Upper lobe of left lung (tissue), 6 donors: ENCODE data around the gene PLEKHG4B. TPM values are rescaled to one million over a fixed set of nuclear protein-coding genes. Genes with fewer than 3 reads are reported as not detected.
"Not testable (repeated sequence)": the region's sequence is repeated elsewhere in the genome, so short reads cannot be mapped to it uniquely, and the experiment has no call there.

Source experiments
- ATAC-seq, 2 donors: fragments of 200-7000 bp; cut with Tn5 transposase; one replicate each; pipeline ENCODE4 v1.9.1; 2022; ENCODE audit warnings: mild to moderate bottlenecking in 2 of 2, moderate library complexity in 2 of 2; ENCODE audit not compliant: low FRiP score in 2 of 2
- DNase-seq, 2 donors: peaks; one replicate each; pipeline ENCODE4 v3.0.0-alpha.2; 2019 to 2020
- H3K27ac ChIP-seq, 4 donors: fragments of 200-600 bp; sonication (generic); one replicate each; pipeline ENCODE4 v1.5.1; 2016 to 2019
- H3K27me3 ChIP-seq, 4 donors: fragments of 200-600 bp; sonication (generic); one replicate each; pipeline ENCODE4 v1.5.1; 2017 to 2019
- H3K36me3 ChIP-seq, 4 donors: fragments of 200-600 bp; sonication (generic); one replicate each; pipeline ENCODE4 v1.5.1; 2016 to 2019
- H3K4me1 ChIP-seq, 4 donors: fragments of 200-600 bp; sonication (generic); one replicate each; pipeline ENCODE4 v1.5.1; 2018 to 2019
- H3K4me3 ChIP-seq, 4 donors: fragments of 200-600 bp; sonication (generic); one replicate each; pipeline ENCODE4 v1.5.1; 2017 to 2019; ENCODE audit warnings: mild to moderate bottlenecking in 2 of 4, moderate library complexity in 1 of 4
- H3K9me3 ChIP-seq, 4 donors: fragments of 200-600 bp; sonication (generic); one replicate each; pipeline ENCODE4 v1.5.1; 2018 to 2019
- EP300 ChIP-seq, 4 donors: sonication (generic); formaldehyde crosslinking; IDR thresholded peaks; one replicate each; pipeline ENCODE4 v1.5.1; 2017; ENCODE audit warnings: antibody characterized with exemption in 4 of 4, control low read depth in 2 of 4
- POLR2A ChIP-seq, 4 donors: fragments of 450-650 bp; IDR thresholded peaks; one replicate each; pipeline ENCODE4 v1.5.1; 2016 to 2017; ENCODE audit warnings: antibody characterized with exemption in 4 of 4, mild to moderate bottlenecking in 2 of 4
- POLR2AphosphoS5 ChIP-seq, 2 donors: sonication (generic); formaldehyde crosslinking; IDR thresholded peaks; one replicate each; pipeline ENCODE4 v1.5.1; 2017; ENCODE audit warnings: antibody characterized with exemption in 2 of 2
- WGBS, 2 donors: methylation state at CpG; one replicate each; pipeline ENCODE4 v1.1.5; 2017 to 2018; 5-methylcytosine and 5-hydroxymethylcytosine counted together
- total RNA-seq, 6 donors: library from RNA; depleted of rRNA in 4 of 6; stranded (reverse); fragments of >200 nt in 4 of 6; gene quantifications; one replicate each; pipeline versions ENCODE4 v1.1.0 to v1.2.1, GENCODE V29; 2016 to 2021
- TF ChIP-seq, protein P1 (sequence below), 6 experiments: fragments of 450-650 bp in 4 of 6; fragments of 200-600 bp in 2 of 6; sonication (generic) in 2 of 6; IDR thresholded peaks; one replicate each; pipeline ENCODE4 v1.5.1; 2016 to 2019; ENCODE audit warnings: antibody characterized with exemption in 6 of 6
- donor health status: DM: no; HTN: no; CAD: no; lungs with moderate emphysema.
- donor health status: DM: no; HTN: yes; CAD: no; lungs with severe emphysema.

Gene PLEKHG4B
- total RNA-seq, 6 donors from 2014 or later, result 0.40 to 5.9 (median 2.9) TPM

DNA sequence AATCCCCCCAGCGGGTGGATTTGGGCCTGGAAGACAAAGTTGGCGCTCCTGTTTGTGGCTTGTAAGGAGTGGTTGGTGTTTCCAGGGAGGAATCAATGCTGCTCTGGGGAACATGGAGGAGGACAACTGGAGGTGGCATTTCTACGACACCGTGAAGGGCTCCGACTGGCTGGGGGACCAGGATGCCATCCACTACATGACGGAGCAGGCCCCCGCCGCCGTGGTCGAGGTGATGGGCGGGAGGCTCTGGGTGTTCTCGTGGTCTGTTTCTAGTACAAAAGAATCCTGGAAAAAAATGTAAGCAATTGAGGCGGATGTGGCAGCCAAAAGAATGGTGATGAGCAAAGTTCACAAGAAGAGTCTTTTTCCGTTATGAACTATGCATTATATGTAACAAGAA lies 133.4 kb downstream of the PLEKHG4B start:
- no peaks in the 10 kb centered on the region for H3K27me3 ChIP-seq
- H3K27ac ChIP-seq, result no peak overlapping the region
- 95 to 97% methylated on average over 14 of the region's 14 CpGs for WGBS, 2 donors
- H3K4me1 ChIP-seq, result peaks cover 3 to 28% (median 15%) of the 10 kb centered on the region in 4 donors
- ATAC-seq, result peak in 1 of 2 donors; percentile 60
- H3K36me3 ChIP-seq, result peaks cover 38 to 67% (median 58%) of the 10 kb centered on the region in 4 donors
- TF ChIP-seq EP300 (IDR thresholded peaks at IDR 0.05), result no peak
- TF ChIP-seq, protein P1, sequence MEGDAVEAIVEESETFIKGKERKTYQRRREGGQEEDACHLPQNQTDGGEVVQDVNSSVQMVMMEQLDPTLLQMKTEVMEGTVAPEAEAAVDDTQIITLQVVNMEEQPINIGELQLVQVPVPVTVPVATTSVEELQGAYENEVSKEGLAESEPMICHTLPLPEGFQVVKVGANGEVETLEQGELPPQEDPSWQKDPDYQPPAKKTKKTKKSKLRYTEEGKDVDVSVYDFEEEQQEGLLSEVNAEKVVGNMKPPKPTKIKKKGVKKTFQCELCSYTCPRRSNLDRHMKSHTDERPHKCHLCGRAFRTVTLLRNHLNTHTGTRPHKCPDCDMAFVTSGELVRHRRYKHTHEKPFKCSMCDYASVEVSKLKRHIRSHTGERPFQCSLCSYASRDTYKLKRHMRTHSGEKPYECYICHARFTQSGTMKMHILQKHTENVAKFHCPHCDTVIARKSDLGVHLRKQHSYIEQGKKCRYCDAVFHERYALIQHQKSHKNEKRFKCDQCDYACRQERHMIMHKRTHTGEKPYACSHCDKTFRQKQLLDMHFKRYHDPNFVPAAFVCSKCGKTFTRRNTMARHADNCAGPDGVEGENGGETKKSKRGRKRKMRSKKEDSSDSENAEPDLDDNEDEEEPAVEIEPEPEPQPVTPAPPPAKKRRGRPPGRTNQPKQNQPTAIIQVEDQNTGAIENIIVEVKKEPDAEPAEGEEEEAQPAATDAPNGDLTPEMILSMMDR (IDR thresholded peaks at IDR 0.05), result no peak
- no peak for TF ChIP-seq POLR2A (IDR thresholded peaks at IDR 0.05)
- no peak for TF ChIP-seq POLR2AphosphoS5 (IDR thresholded peaks at IDR 0.05)
- DNase-seq, result no peak
- no peak overlapping the region for H3K4me3 ChIP-seq
- no peaks in the 10 kb centered on the region for H3K9me3 ChIP-seq

DNA sequence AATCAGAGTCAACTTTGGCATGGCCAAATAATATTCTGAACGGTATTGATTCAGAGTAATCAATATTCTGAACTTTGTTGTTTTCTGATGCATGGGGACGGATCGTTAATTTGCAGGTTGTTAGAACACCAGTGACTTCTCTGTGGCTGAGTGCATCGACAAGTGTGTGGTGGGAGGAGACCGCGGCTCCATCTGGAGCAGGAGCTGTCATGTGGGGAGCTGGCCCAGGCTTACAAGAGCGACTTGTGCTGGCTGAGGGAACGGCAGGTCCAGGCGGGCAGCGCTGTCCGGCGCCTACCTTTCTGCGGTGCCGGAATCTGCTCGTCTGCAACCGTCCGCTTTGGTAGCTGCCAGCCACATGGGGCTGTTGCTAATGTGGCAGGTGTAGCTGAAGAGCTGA lies 135.4 kb downstream of the PLEKHG4B start:
- H3K4me3 ChIP-seq, H3K27me3 ChIP-seq, ATAC-seq, H3K9me3 ChIP-seq, DNase-seq, H3K27ac ChIP-seq: not testable (repeated sequence)
- peaks cover 0 to 10% (median 6%) of the 10 kb centered on the region in 4 donors for H3K4me1 ChIP-seq
- H3K36me3 ChIP-seq, result peaks cover 38 to 87% (median 71%) of the 10 kb centered on the region in 4 donors
- WGBS, 2 donors, result 97 to 98% methylated on average over 17 of the region's 17 CpGs

DNA sequence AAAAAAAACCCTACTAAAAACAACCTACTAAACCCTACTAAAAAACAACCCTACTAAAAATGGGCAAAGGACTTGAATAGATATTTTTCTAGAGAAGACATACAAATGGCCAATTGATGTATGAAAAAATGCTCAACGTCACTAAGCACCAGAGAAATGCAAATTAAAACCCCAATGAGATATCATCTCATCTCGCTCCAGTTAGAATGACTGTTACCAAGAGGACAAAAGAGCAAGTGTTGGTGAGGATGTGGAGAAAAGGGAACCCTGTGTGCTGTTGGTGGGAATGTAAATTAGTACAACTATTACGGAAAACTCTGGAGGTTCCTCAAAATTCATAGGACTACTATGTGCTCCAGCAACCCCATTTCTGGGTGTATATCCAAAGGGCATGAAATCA lies 136.9 kb downstream of the PLEKHG4B start:
- H3K4me1 ChIP-seq, result no peaks in the 10 kb centered on the region
- H3K27me3 ChIP-seq, result no peaks in the 10 kb centered on the region
- no peak overlapping the region for H3K4me3 ChIP-seq
- DNase-seq (no peak), ATAC-seq (no peak)
- TF ChIP-seq POLR2AphosphoS5 (IDR thresholded peaks at IDR 0.05) (no peak), POLR2A (IDR thresholded peaks at IDR 0.05) (no peak), EP300 (IDR thresholded peaks at IDR 0.05) (no peak)
- TF ChIP-seq, protein P1 (IDR thresholded peaks at IDR 0.05), result no peak
- peaks cover 46 to 98% (median 81%) of the 10 kb centered on the region in 4 donors for H3K36me3 ChIP-seq
- H3K27ac ChIP-seq, result no peak overlapping the region
- no peaks in the 10 kb centered on the region for H3K9me3 ChIP-seq
- WGBS, 2 donors, result 92 to 99% methylated on average over 3 of the region's 3 CpGs

DNA sequence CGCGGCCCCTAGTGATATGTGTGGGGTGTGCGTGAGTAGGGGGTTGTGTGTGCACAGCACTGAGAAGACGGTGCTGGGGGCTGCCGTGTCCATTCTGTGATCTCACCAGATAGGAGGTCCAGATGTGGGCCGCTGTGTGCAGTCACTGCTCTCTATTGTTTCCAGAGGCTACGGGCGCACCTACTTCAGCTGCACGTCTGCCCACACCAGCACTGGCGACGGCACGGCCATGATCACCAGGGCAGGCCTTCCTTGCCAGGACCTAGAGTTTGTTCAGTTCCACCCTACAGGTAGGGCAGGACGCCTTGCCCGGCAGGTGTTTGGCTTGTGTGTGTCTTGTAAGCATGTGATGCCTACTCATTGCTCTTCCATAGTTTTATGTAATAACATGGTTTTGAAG lies 138.7 kb downstream of the PLEKHG4B start:
- Histone ChIP-seq H3K4me3 (no peak overlapping the region), H3K4me1 (no peaks in the 10 kb centered on the region), H3K27ac (no peak overlapping the region), H3K27me3 (no peaks in the 10 kb centered on the region), H3K36me3 (peaks cover 51 to 98% (median 78%) of the 10 kb centered on the region in 4 donors), H3K9me3 (no peaks in the 10 kb centered on the region)
- no peak for ATAC-seq
- DNase-seq, result no peak
- TF ChIP-seq EP300 (IDR thresholded peaks at IDR 0.05) (no peak), POLR2A (IDR thresholded peaks at IDR 0.05) (no peak), POLR2AphosphoS5 (IDR thresholded peaks at IDR 0.05) (no peak)
- TF ChIP-seq, protein P1 (IDR thresholded peaks at IDR 0.05), result no peak
- 93 to 98% methylated on average over 9 to 14 of the region's 14 CpGs for WGBS, 2 donors

DNA sequence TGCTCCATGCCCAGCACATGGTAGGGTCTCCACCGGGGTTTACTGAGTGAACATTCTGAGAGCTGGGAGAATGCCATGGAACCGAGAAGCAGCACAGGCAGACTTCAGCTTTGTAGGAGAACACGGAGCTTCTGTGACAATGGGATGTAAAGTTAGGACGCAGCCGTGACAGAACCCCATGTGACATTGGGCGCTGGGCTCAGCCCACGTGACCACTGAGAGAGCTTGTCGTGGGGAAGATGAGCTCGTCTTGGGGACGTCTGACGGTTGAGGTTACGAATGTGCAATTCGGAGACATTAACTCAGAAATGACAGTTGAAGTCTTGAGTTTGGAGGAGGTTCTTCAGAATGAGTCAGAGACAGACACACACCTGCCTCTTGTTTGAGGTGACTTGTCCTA lies 139.7 kb downstream of the PLEKHG4B start:
- ATAC-seq (no peak), DNase-seq (no peak)
- H3K27me3 ChIP-seq, result no peaks in the 10 kb centered on the region
- peaks cover 50 to 97% (median 73%) of the 10 kb centered on the region in 4 donors for H3K36me3 ChIP-seq
- no peak overlapping the region for H3K4me3 ChIP-seq
- H3K27ac ChIP-seq, result no peak overlapping the region
- WGBS, 2 donors, result 93% methylated on average over 13 of the region's 13 CpGs
- TF ChIP-seq, protein P1 (IDR thresholded peaks at IDR 0.05), result no peak
- no peak for TF ChIP-seq POLR2A (IDR thresholded peaks at IDR 0.05)
- no peak for TF ChIP-seq EP300 (IDR thresholded peaks at IDR 0.05)
- TF ChIP-seq POLR2AphosphoS5 (IDR thresholded peaks at IDR 0.05), result no peak
- no peaks in the 10 kb centered on the region for H3K4me1 ChIP-seq
- no peaks in the 10 kb centered on the region for H3K9me3 ChIP-seq

DNA sequence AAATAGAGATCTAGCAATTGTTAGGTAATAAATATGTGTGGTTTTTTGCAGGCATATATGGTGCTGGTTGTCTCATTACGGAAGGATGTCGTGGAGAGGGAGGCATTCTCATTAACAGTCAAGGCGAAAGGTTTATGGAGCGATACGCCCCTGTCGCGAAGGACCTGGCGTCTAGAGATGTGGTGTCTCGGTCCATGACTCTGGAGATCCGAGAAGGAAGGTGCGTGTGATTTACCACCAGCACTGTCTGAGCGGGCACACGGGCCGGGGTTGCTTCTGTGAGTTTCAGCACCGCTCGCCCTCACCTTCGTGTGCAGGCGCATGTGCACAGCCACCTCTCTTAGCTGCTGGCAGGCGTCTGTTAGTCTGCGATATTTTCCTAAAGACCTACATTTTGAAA lies 141.5 kb downstream of the PLEKHG4B start:
- not testable (repeated sequence) for H3K9me3 ChIP-seq, H3K27ac ChIP-seq, ATAC-seq, DNase-seq, H3K27me3 ChIP-seq, H3K4me1 ChIP-seq, H3K4me3 ChIP-seq
- peaks cover 38 to 92% (median 64%) of the 10 kb centered on the region in 4 donors for H3K36me3 ChIP-seq
- 96% methylated on average over 20 of the region's 20 CpGs for WGBS, 2 donors
